WERI-Rb-1 (cell line): ENCODE measurements around the gene MACROD2.
"Not testable (repeated sequence)": the region's sequence is repeated elsewhere in the genome, so short reads cannot be mapped to it uniquely, and the experiment has no call there.

Source experiments
- DNase-seq: peaks from one replicate; pipeline ENCODE4 v3.0.0-alpha.2; 2020
- H3K27ac ChIP-seq: fragments of 250-450 bp; sonication (Bioruptor Pico); 2 replicates; pipeline ENCODE4 v1.5.1; 2020; ENCODE audit warnings: mild to moderate bottlenecking, moderate library complexity
- H3K27me3 ChIP-seq: fragments of 250-450 bp; sonication (Bioruptor Pico); 2 replicates; pipeline ENCODE4 v1.5.1; 2021; ENCODE audit warnings: mild to moderate bottlenecking, low read depth, moderate library complexity; ENCODE audit not compliant: insufficient read depth, severe bottlenecking
- H3K36me3 ChIP-seq: fragments of 250-450 bp; sonication (Bioruptor Pico); 2 replicates; pipeline ENCODE4 v1.5.1; 2020; ENCODE audit warnings: mild to moderate bottlenecking, moderate library complexity
- H3K4me3 ChIP-seq: 2 replicates; pipeline ENCODE4 v1.5.1; 2011; ENCODE audit warnings: low read depth, mild to moderate bottlenecking, control low read depth, low read length
- H3K9me3 ChIP-seq: fragments of 250-450 bp; sonication (Bioruptor Pico); 2 replicates; pipeline ENCODE4 v1.5.1; 2021; ENCODE audit warnings: mild to moderate bottlenecking, moderate library complexity; ENCODE audit not compliant: severe bottlenecking
- TF ChIP-seq, protein P1 (sequence below): IDR thresholded peaks from 2 replicates; pipeline ENCODE4 v1.5.1; 2011; ENCODE audit warnings: low read depth, mild to moderate bottlenecking, control low read depth, inconsistent platforms, low read length

Gene MACROD2

DNA sequence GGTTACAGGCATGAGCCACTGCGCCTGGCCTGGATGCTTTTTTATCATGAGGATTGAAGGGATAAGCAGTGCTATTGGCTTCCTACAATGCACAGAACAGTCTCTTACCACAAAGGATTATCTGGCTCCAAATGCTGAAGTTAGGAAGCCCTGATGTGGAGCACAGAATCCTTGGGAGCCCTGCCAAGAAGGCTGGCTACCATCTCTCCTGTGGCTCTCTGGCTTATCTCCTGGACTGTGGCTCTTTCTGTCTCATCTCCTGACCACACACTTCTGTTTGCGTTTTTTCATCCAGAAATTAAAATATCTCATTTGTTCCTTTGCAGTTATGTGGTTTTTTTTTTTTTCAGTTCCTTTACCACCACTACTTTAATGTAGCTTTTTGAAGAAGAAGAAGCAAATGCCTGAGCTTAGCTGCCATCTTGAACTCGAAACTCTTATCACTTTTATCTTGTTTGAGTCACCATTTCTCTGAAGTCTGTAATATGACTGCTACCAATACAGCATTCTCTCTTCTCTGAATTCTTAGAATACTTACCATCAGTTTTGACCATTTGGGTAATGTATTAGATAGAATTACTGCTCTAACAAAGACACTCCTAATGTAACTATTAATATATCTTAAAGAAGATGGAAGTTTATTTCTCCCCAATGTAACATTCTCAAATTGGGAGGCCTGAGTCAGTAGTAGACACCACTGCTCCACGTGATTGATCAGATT, 1533.2 kb downstream of the MACROD2 start:
- Histone ChIP-seq H3K27me3 (no peaks in the 10 kb centered on the region), H3K36me3 (no peaks in the 10 kb centered on the region), H3K4me3 (no peak overlapping the region), H3K27ac (no peak overlapping the region), H3K9me3 (no peaks in the 10 kb centered on the region)
- TF ChIP-seq, protein P1, sequence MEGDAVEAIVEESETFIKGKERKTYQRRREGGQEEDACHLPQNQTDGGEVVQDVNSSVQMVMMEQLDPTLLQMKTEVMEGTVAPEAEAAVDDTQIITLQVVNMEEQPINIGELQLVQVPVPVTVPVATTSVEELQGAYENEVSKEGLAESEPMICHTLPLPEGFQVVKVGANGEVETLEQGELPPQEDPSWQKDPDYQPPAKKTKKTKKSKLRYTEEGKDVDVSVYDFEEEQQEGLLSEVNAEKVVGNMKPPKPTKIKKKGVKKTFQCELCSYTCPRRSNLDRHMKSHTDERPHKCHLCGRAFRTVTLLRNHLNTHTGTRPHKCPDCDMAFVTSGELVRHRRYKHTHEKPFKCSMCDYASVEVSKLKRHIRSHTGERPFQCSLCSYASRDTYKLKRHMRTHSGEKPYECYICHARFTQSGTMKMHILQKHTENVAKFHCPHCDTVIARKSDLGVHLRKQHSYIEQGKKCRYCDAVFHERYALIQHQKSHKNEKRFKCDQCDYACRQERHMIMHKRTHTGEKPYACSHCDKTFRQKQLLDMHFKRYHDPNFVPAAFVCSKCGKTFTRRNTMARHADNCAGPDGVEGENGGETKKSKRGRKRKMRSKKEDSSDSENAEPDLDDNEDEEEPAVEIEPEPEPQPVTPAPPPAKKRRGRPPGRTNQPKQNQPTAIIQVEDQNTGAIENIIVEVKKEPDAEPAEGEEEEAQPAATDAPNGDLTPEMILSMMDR = no peak
- DNase-seq = no peak

DNA sequence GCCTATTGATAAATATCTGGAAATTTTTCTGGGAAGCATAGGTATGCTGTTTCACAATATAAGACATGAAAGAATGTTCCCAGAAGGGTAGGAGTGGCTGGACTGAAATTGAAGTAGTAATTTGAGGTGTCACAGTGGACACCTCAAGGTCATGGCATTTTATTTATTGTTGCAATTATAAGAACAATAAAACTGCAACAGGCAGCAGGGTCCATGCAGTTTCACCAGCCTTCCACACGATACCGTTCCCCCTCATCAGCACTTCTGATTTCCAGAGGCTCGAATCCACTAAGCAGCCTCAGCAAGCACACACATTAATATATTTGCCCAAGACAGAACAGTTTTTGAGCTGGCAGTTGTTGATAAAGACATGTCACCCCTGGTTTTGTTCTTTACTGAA, 1540.5 kb downstream of the MACROD2 start:
- Histone ChIP-seq H3K27ac (no peak overlapping the region), H3K36me3 (no peaks in the 10 kb centered on the region), H3K4me3 (no peak overlapping the region), H3K27me3 (no peaks in the 10 kb centered on the region), H3K9me3 (no peaks in the 10 kb centered on the region)
- DNase-seq = no peak
- TF ChIP-seq, protein P1 = no peak

DNA sequence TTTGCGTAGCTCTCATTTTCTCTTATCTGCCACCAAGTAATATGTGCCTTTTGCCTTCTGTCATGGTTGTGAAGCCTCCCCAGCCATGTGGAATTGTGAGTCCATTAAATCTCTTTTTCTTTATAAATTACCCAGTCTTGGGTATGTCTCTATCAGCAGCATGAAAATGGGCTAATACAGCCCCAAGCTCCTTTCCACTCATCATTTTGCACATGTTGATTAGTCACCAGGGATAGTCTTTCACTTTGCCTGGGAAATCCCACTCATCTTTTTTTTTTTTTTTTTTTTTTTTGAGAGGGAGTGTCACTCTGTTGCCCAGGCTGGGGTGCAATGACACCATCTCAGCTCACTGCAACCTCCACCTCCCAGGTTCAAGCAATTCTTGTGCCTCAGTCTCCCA, 1541.9 kb downstream of the MACROD2 start:
- H3K27me3 ChIP-seq = not testable (repeated sequence)

DNA sequence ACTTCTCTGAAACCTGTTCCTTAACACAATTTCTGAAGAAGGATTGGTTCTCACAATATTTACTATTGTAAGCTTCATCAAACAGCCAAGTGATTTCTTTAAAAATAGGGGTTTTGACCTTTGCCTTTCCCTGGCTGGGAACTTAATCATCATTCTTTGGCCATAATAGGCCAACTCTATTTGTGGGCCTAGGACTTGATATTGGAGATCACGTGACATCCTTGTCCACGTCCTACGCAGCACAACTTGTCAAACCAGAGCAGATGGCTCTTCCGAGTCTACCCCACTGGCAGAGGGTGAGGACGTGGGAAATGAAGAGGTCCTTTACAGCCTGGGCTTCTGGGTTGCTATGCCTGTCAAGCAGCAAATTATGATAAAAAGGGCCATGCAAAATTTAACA, 1547.3 kb downstream of the MACROD2 start:
- Histone ChIP-seq H3K9me3 (peaks cover 3% of the 10 kb centered on the region), H3K36me3 (no peaks in the 10 kb centered on the region), H3K27ac (no peak overlapping the region), H3K27me3 (no peaks in the 10 kb centered on the region), H3K4me3 (no peak overlapping the region)
- DNase-seq = no peak
- TF ChIP-seq, protein P1 = no peak

More for the DNA sequence above, 1541.9 kb downstream of the MACROD2 start:
- H3K4me3 ChIP-seq, H3K36me3 ChIP-seq, H3K27ac ChIP-seq, H3K9me3 ChIP-seq, DNase-seq: not testable (repeated sequence)

DNA sequence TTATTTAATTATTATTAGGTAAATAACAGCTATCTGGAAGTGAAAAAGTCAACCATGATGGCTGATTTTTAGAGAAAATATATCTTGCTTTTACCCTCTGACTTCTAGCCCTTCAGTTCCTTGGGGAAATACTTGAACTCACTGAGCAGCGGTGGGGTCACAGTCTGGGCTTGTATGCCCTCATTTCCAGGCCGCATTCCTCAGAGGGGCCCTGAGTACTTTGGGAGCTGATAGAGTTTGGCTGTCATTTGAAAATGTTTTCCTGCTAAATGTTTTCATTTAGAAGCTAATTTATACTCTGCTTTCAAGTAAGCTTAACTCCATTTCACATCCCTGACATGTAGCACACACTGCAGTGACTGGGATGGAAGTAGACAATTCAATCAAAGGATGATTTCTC, 1549.4 kb downstream of the MACROD2 start:
- Histone ChIP-seq H3K9me3 (peaks cover 9% of the 10 kb centered on the region), H3K27ac (no peak overlapping the region), H3K4me3 (no peak overlapping the region), H3K27me3 (no peaks in the 10 kb centered on the region), H3K36me3 (no peaks in the 10 kb centered on the region)
- DNase-seq = no peak
- TF ChIP-seq, protein P1 = no peak

DNA sequence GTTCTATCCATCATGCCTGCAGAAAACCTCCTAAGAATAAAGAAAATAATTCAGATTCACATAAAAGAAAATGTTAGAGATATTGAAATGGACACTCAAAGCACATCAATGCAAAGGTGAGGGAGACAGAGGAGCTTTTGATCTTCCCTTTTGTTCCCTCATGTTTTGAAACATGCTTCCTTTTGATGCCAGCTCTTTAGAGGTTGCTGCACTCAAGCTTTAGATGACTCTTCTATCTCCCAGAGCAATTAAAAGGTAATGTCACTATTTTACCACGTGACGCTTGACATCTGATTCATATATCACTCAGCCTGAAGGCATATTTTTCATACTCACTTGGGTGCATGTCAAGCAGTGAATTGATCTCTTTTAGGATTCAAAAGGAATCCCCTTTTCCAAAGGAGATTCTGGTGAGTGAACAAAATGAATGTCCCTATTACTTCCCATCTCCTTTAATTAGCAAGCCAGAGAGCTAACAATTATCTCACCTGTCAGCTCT, 1551.3 kb downstream of the MACROD2 start:
- TF ChIP-seq, protein P1 = no peak
- Histone ChIP-seq H3K9me3 (peaks cover 12% of the 10 kb centered on the region), H3K27me3 (no peaks in the 10 kb centered on the region), H3K36me3 (no peaks in the 10 kb centered on the region), H3K4me3 (no peak overlapping the region), H3K27ac (no peak overlapping the region)
- no peak for DNase-seq
